Measurements from ENCODE around the gene BCAM. TPM values are rescaled to one million over a fixed set of nuclear protein-coding genes. Genes with fewer than 3 reads are reported as not detected.

BCAM gene
- total RNA-seq, 1 experiment from 2014 or later: 78.7 TPM

DNA sequence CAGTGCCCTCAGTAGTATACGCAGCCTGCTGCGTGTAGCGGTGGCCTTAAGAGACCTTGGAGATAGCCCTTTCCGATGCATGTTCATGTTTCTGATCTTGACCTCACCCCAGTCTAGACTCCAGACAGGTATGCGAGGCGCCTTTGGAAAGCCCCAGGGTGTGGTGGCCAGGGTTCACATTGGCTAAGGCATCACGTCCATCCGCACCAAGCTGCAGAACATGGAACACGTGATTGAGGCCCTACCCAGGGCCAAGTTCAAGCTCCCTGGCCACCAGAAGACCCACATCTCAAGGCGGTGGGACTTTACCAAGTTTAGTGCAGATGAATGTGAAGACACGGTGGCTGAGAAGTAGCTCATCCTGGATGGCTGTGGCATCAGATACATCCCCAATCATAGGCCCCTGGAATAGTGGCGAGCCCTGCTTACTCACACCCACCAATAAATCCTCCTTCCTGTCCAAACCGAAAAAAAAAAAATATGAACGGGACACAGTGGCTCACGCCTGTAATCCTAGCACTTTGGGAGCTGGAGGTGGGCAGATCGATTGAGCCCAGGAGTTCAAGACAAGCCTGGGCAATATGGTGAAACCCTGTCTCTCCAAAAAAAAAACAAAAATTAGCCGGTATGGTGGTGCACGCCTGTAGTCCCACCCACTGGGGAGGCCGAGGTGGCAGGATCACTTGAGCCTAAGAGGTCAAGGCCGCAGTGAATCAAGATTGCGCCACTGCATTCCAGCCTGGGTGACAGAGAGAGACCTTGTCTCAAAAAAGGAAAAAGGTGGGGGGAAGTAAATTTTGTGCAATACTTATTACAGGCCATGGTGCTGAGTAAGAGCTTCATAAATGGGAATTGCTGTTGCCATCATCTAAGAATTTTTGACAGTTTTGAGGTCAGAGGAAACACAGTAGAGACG lies 43.6 kb upstream of the BCAM start:
- intact Hi-C loops (cut with micrococcal nuclease): no loop called here
- Histone ChIP-seq H3K4me1 (ENCODE audit: control insufficient read depth in 1 of 2, insufficient read depth in 2 of 2, low read length in 2 of 2) (peaks cover 2 to 24% of the 10 kb centered on the region in 2 experiments; a peak in 3 of 4 replicates), H3K27ac (ENCODE audit: low read depth, low read length) (no peak overlapping the region), H3K79me2 (ENCODE audit: insufficient read depth, low read length) (no peaks in the 10 kb centered on the region), H3K27me3 (ENCODE audit: insufficient read depth, low read length) (no peaks in the 10 kb centered on the region), H3K9me3 (ENCODE audit: control insufficient read depth in 1 of 2, insufficient read depth in 1 of 2, low read depth in 1 of 2, low read length in 2 of 2) (no peaks in the 10 kb centered on the region), H3K9ac (ENCODE audit: low read length) (no peak overlapping the region), H2AFZ (ENCODE audit: low read depth, low read length, poor library complexity, severe bottlenecking) (no peak overlapping the region), H3K4me3 (replicated peaks in 1 of 2; ENCODE audit: low read depth in 1 of 2, low read length in 2 of 2) (no peak overlapping the region), H3K36me3 (ENCODE audit: control insufficient read depth in 1 of 2, insufficient read depth in 2 of 2, low read length in 2 of 2) (no peaks in the 10 kb centered on the region), H3K4me2 (ENCODE audit: low read length) (no peak overlapping the region), H4K20me1 (ENCODE audit: insufficient read depth) (no peaks in the 10 kb centered on the region), H3K9me2 (ENCODE audit: insufficient read depth) (no peaks in the 10 kb centered on the region)
- DNase-seq (ENCODE audit: low read depth, low spot score): no peak
- CTCF ChIA-PET: interaction anchor here (2.1 to 3.2 kb wide), 2 partner anchors 41 to 76 kb away, joined by 8 to 21 read pairs; no protein-coding TSS in a partner anchor
- BruUV-seq (replicated peaks): no TSS peak
- ATAC-seq: no peak
- POLR2A ChIA-PET: interaction anchor here (1.1 to 1.9 kb wide), 2 partner anchors 12 to 22 kb away, joined by 3 to 5 read pairs; no protein-coding TSS in a partner anchor
- no peak for TF ChIP-seq SIN3A (IDR thresholded peaks at IDR 0.05; ENCODE audit: low read depth)
- TF ChIP-seq ELF1 (IDR thresholded peaks at IDR 0.05; ENCODE audit: borderline replicate concordance, low read depth): no peak
- TF ChIP-seq POLR2AphosphoS5 (IDR thresholded peaks at IDR 0.05; ENCODE audit: low read depth, low read length): no peak
- TF ChIP-seq, protein P1, sequence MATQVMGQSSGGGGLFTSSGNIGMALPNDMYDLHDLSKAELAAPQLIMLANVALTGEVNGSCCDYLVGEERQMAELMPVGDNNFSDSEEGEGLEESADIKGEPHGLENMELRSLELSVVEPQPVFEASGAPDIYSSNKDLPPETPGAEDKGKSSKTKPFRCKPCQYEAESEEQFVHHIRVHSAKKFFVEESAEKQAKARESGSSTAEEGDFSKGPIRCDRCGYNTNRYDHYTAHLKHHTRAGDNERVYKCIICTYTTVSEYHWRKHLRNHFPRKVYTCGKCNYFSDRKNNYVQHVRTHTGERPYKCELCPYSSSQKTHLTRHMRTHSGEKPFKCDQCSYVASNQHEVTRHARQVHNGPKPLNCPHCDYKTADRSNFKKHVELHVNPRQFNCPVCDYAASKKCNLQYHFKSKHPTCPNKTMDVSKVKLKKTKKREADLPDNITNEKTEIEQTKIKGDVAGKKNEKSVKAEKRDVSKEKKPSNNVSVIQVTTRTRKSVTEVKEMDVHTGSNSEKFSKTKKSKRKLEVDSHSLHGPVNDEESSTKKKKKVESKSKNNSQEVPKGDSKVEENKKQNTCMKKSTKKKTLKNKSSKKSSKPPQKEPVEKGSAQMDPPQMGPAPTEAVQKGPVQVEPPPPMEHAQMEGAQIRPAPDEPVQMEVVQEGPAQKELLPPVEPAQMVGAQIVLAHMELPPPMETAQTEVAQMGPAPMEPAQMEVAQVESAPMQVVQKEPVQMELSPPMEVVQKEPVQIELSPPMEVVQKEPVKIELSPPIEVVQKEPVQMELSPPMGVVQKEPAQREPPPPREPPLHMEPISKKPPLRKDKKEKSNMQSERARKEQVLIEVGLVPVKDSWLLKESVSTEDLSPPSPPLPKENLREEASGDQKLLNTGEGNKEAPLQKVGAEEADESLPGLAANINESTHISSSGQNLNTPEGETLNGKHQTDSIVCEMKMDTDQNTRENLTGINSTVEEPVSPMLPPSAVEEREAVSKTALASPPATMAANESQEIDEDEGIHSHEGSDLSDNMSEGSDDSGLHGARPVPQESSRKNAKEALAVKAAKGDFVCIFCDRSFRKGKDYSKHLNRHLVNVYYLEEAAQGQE (IDR thresholded peaks at IDR 0.05; ENCODE audit: low read depth): no peak
- no peak for TF ChIP-seq SRF (IDR thresholded peaks at IDR 0.05; ENCODE audit: low read depth)
- TF ChIP-seq CBX3 (IDR thresholded peaks at IDR 0.05; ENCODE audit: low read depth): no peak
- TF ChIP-seq, protein P2, sequence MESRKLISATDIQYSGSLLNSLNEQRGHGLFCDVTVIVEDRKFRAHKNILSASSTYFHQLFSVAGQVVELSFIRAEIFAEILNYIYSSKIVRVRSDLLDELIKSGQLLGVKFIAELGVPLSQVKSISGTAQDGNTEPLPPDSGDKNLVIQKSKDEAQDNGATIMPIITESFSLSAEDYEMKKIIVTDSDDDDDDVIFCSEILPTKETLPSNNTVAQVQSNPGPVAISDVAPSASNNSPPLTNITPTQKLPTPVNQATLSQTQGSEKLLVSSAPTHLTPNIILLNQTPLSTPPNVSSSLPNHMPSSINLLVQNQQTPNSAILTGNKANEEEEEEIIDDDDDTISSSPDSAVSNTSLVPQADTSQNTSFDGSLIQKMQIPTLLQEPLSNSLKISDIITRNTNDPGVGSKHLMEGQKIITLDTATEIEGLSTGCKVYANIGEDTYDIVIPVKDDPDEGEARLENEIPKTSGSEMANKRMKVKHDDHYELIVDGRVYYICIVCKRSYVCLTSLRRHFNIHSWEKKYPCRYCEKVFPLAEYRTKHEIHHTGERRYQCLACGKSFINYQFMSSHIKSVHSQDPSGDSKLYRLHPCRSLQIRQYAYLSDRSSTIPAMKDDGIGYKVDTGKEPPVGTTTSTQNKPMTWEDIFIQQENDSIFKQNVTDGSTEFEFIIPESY (IDR thresholded peaks at IDR 0.05; ENCODE audit: extremely low read depth, insufficient replicate concordance, low read length): no peak
- TF ChIP-seq EGR1 (IDR thresholded peaks at IDR 0.05; ENCODE audit: low read depth): no peak
- TF ChIP-seq JUND (IDR thresholded peaks at IDR 0.05): no peak
- TF ChIP-seq ZNF274 (IDR thresholded peaks at IDR 0.05; ENCODE audit: low read depth, low read length): no peak
- TF ChIP-seq, protein P3, sequence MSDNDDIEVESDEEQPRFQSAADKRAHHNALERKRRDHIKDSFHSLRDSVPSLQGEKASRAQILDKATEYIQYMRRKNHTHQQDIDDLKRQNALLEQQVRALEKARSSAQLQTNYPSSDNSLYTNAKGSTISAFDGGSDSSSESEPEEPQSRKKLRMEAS (IDR thresholded peaks at IDR 0.05): no peak
- no peak for TF ChIP-seq CEBPB (IDR thresholded peaks at IDR 0.05; ENCODE audit: low read depth)
- TF ChIP-seq POLR2A (IDR thresholded peaks at IDR 0.05; ENCODE audit: borderline replicate concordance, extremely low read depth, insufficient read depth, insufficient read length): no peak
- TF ChIP-seq, protein P4, sequence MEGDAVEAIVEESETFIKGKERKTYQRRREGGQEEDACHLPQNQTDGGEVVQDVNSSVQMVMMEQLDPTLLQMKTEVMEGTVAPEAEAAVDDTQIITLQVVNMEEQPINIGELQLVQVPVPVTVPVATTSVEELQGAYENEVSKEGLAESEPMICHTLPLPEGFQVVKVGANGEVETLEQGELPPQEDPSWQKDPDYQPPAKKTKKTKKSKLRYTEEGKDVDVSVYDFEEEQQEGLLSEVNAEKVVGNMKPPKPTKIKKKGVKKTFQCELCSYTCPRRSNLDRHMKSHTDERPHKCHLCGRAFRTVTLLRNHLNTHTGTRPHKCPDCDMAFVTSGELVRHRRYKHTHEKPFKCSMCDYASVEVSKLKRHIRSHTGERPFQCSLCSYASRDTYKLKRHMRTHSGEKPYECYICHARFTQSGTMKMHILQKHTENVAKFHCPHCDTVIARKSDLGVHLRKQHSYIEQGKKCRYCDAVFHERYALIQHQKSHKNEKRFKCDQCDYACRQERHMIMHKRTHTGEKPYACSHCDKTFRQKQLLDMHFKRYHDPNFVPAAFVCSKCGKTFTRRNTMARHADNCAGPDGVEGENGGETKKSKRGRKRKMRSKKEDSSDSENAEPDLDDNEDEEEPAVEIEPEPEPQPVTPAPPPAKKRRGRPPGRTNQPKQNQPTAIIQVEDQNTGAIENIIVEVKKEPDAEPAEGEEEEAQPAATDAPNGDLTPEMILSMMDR (IDR thresholded peaks at IDR 0.05 in 2 of 3, conservative IDR thresholded peaks at IDR 0.05 in 1 of 3; ENCODE audit: borderline replicate concordance in 1 of 3, insufficient read depth in 1 of 3, low read depth in 2 of 3, low read length in 2 of 3): no peak
- no peak for TF ChIP-seq EZH2 (IDR thresholded peaks at IDR 0.05)
- TF ChIP-seq EZH2phosphoT487 (IDR thresholded peaks at IDR 0.05; ENCODE audit: borderline replicate concordance): no peak
- no peak for TF ChIP-seq FOSL1 (IDR thresholded peaks at IDR 0.05; ENCODE audit: low read depth)
- TF ChIP-seq YY1 (IDR thresholded peaks at IDR 0.05; ENCODE audit: extremely low read depth, insufficient replicate concordance, low read depth, low read length): no peak
- RAD21 ChIA-PET (ENCODE audit: low non-redundant PET in 1 of 2, low total read pairs in 2 of 2, uncharacterized antibody in 2 of 2, unreplicated experiment in 2 of 2): interaction anchor here (1.1 to 2.9 kb wide), 2 partner anchors 41 to 42 kb away, joined by 3 to 10 read pairs; no protein-coding TSS in a partner anchor

Data from HCT116 (cell line).